ENCODE measurements around the gene GJD2. TPM values are rescaled to one million over a fixed set of nuclear protein-coding genes. Genes with fewer than 3 reads are reported as not detected.

GJD2 gene
- total RNA-seq, 1 donor from 2014 or later = not detected

- no peaks in the 10 kb centered on the region for H3K36me3 Mint-ChIP-seq
- H3K9me3 Mint-ChIP-seq = no peaks in the 10 kb centered on the region
- H3K27ac Mint-ChIP-seq = no peak overlapping the region
- H3K27me3 Mint-ChIP-seq (ENCODE audit: low read depth) = peaks cover 7% of the 10 kb centered on the region
- TF ChIP-seq, protein P1, sequence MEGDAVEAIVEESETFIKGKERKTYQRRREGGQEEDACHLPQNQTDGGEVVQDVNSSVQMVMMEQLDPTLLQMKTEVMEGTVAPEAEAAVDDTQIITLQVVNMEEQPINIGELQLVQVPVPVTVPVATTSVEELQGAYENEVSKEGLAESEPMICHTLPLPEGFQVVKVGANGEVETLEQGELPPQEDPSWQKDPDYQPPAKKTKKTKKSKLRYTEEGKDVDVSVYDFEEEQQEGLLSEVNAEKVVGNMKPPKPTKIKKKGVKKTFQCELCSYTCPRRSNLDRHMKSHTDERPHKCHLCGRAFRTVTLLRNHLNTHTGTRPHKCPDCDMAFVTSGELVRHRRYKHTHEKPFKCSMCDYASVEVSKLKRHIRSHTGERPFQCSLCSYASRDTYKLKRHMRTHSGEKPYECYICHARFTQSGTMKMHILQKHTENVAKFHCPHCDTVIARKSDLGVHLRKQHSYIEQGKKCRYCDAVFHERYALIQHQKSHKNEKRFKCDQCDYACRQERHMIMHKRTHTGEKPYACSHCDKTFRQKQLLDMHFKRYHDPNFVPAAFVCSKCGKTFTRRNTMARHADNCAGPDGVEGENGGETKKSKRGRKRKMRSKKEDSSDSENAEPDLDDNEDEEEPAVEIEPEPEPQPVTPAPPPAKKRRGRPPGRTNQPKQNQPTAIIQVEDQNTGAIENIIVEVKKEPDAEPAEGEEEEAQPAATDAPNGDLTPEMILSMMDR (IDR thresholded peaks at IDR 0.05; ENCODE audit: unreplicated experiment) = no peak
- no peak overlapping the region for H3K4me3 Mint-ChIP-seq
- DNase-seq (ENCODE audit: low spot score in 2 of 2, unreplicated experiment in 2 of 2) = no peak
- no peaks in the 10 kb centered on the region for H3K4me1 Mint-ChIP-seq
Observed at GRCh38 chr15:34739346-34739745, 15.5 kb downstream of the GJD2 start.

- Mint-ChIP-seq H3K4me3 (no peak overlapping the region), H3K4me1 (no peaks in the 10 kb centered on the region), H3K9me3 (no peaks in the 10 kb centered on the region), H3K36me3 (no peaks in the 10 kb centered on the region), H3K27me3 (ENCODE audit: low read depth) (peaks cover 8% of the 10 kb centered on the region), H3K27ac (no peak overlapping the region)
- no peak for DNase-seq (ENCODE audit: low spot score in 2 of 2, unreplicated experiment in 2 of 2)
- TF ChIP-seq, protein P1 (IDR thresholded peaks at IDR 0.05; ENCODE audit: unreplicated experiment) = no peak
Observed at GRCh38 chr15:34738002-34738401, 16.8 kb downstream of the GJD2 start.

DNA sequence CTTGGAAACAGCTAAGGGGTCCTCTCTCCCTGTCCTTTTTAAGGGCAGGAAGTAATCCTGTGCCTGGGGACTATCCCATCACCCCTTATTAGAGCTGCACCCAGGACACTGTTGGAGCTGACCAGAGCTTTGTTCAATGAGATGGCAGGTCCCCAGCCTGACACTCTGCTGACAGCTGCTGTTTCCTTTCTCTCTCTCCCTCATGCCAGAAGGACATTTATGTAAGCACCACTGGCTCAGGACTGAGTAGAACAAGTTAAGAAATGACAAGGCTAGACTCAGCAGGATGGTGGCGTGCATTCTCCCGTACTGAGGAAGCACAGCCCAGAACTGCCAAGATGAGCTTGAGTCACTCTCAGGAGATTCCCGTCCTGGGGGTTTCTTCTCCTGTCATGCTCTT lies 17.3 kb downstream of the GJD2 start:
- no peak overlapping the region for H3K4me3 Mint-ChIP-seq
- no peaks in the 10 kb centered on the region for H3K36me3 Mint-ChIP-seq
- H3K9me3 Mint-ChIP-seq = no peaks in the 10 kb centered on the region
- H3K4me1 Mint-ChIP-seq = no peaks in the 10 kb centered on the region
- H3K27ac Mint-ChIP-seq = no peak overlapping the region
- H3K27me3 Mint-ChIP-seq (ENCODE audit: low read depth) = peaks cover 8% of the 10 kb centered on the region
- no peak for DNase-seq (ENCODE audit: low spot score in 2 of 2, unreplicated experiment in 2 of 2)
- TF ChIP-seq, protein P1 (IDR thresholded peaks at IDR 0.05; ENCODE audit: unreplicated experiment) = no peak

DNA sequence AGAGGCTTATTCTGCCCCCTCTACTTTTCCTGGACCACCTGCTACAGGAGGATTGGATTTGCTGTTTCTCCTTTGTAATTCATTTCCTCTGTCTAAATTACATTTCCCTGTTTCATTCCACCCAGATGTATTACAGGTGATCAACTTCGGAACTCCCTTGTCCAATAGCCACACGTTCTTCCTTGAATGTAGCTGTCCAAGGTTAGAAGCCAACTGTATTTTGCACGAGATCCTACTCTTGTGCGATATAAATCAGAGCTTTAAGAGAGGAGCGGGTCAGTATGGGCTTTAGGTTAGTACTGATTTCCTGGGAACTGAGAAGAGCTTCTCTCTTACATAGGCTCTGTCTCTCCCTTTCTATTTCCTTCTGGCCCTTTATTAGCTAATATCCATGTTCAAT lies 20.5 kb downstream of the GJD2 start:
- Mint-ChIP-seq H3K4me1 (no peaks in the 10 kb centered on the region), H3K4me3 (no peak overlapping the region), H3K9me3 (no peaks in the 10 kb centered on the region), H3K27me3 (ENCODE audit: low read depth) (peaks cover 5% of the 10 kb centered on the region), H3K36me3 (no peaks in the 10 kb centered on the region), H3K27ac (no peak overlapping the region)
- no peak for DNase-seq (ENCODE audit: low spot score in 2 of 2, unreplicated experiment in 2 of 2)
- TF ChIP-seq, protein P1 (IDR thresholded peaks at IDR 0.05; ENCODE audit: unreplicated experiment) = no peak

DNA sequence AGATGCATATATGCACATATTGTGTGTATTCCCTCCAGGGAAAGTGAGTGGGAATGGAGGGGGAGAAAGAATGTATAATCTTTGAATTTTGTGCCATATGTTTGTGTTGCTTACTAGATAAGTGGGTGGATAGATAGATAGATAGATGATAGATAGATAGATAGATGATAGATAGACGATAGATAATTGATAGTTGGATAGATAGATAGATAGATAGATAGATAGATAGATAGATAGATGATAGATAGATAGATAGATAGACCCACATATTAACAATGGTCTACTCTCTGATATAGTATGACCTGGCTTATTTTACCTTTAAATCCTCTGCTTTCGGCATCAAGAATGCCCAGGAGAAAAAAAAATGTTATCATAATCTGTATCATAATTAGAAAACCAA lies 21.2 kb downstream of the GJD2 start:
- no peak for DNase-seq (ENCODE audit: low spot score in 2 of 2, unreplicated experiment in 2 of 2)
- peaks cover 5% of the 10 kb centered on the region for H3K27me3 Mint-ChIP-seq (ENCODE audit: low read depth)
- no peak overlapping the region for H3K27ac Mint-ChIP-seq
- H3K9me3 Mint-ChIP-seq = no peaks in the 10 kb centered on the region
- H3K4me3 Mint-ChIP-seq = no peak overlapping the region
- TF ChIP-seq, protein P1 (IDR thresholded peaks at IDR 0.05; ENCODE audit: unreplicated experiment) = no peak
- no peaks in the 10 kb centered on the region for H3K4me1 Mint-ChIP-seq
- H3K36me3 Mint-ChIP-seq = no peaks in the 10 kb centered on the region

- Mint-ChIP-seq H3K9me3 (peaks cover 4% of the 10 kb centered on the region), H3K4me1 (no peaks in the 10 kb centered on the region), H3K27me3 (ENCODE audit: low read depth) (peaks cover 2% of the 10 kb centered on the region), H3K4me3 (no peak overlapping the region), H3K27ac (no peak overlapping the region), H3K36me3 (no peaks in the 10 kb centered on the region)
- DNase-seq (ENCODE audit: low spot score in 2 of 2, unreplicated experiment in 2 of 2) = no peak
- TF ChIP-seq, protein P1 (IDR thresholded peaks at IDR 0.05; ENCODE audit: unreplicated experiment) = no peak
Observed at GRCh38 chr15:34732430-34732829, 22.4 kb downstream of the GJD2 start.

Data from mesothelial cell of epicardium (in vitro differentiated cells).